Tibial nerve (tissue), 4 donors: ENCODE results near the gene XPC. TPM values are rescaled to one million over a fixed set of nuclear protein-coding genes. Genes with fewer than 3 reads are reported as not detected.

Experiments used
- DNase-seq, 2 donors: peaks; one replicate each; pipeline ENCODE4 v3.0.0-alpha.2; 2019; ENCODE audit warnings: low spot score in 2 of 2
- H3K27ac ChIP-seq, 4 donors: fragments of 200-600 bp; sonication (generic) in 3 of 4; one replicate each; pipeline ENCODE4 v1.5.1; 2017 to 2019; ENCODE audit warnings: mild to moderate bottlenecking in 1 of 4
- H3K27me3 ChIP-seq, 2 donors: fragments of 200-600 bp; sonication (generic) in 1 of 2; one replicate each; pipeline versions ENCODE4 v1.5.1 to v1.6.0; 2017 to 2019
- H3K36me3 ChIP-seq, 3 donors: fragments of 200-600 bp; sonication (generic); one replicate each; pipeline ENCODE4 v1.5.1; 2018 to 2019
- H3K4me1 ChIP-seq, 4 donors: fragments of 200-600 bp; sonication (generic) in 3 of 4; one replicate each; pipeline ENCODE4 v1.5.1; 2017 to 2019
- H3K4me3 ChIP-seq, 4 donors: fragments of 200-600 bp; sonication (generic) in 3 of 4; one replicate each; pipeline ENCODE4 v1.5.1; 2017 to 2019; ENCODE audit warnings: mild to moderate bottlenecking in 1 of 4, moderate library complexity in 1 of 4
- H3K9me3 ChIP-seq, 4 donors: fragments of 200-600 bp; sonication (generic) in 3 of 4; one replicate each; pipeline ENCODE4 v1.5.1; 2017 to 2019
- CTCF ChIP-seq, 5 experiments: fragments of 200-600 bp in 3 of 5; fragments of 450-650 bp in 2 of 5; sonication (generic) in 3 of 5; IDR thresholded peaks; one replicate each; pipeline ENCODE4 v1.5.1; 2016 to 2019; ENCODE audit warnings: antibody characterized with exemption in 5 of 5, mild to moderate bottlenecking in 3 of 5, moderate library complexity in 2 of 5
- EP300 ChIP-seq, 2 donors: sonication (generic); formaldehyde crosslinking; IDR thresholded peaks; one replicate each; pipeline ENCODE4 v1.6.1; 2017; ENCODE audit warnings: antibody characterized with exemption in 2 of 2, mild to moderate bottlenecking in 1 of 2
- POLR2A ChIP-seq, 2 donors: fragments of 450-650 bp; IDR thresholded peaks; one replicate each; pipeline ENCODE4 v1.6.1; 2017; ENCODE audit warnings: antibody characterized with exemption in 2 of 2, mild to moderate bottlenecking in 2 of 2, moderate library complexity in 2 of 2
- WGBS, 2 donors: methylation state at CpG; one replicate each; pipeline ENCODE4 v1.1.5; 2018; 5-methylcytosine and 5-hydroxymethylcytosine counted together
- total RNA-seq, 4 donors: library from RNA; depleted of rRNA; stranded (reverse); fragments of >200 nt; gene quantifications; one replicate each; pipeline ENCODE4 v1.1.0, GENCODE V29; 2016

Gene XPC
- total RNA-seq, 4 donors from 2014 or later: 47.7 to 77.1 (median 61.3) TPM

- Histone ChIP-seq H3K9me3 (no peaks in the 10 kb centered on the region), H3K4me3 (no peak overlapping the region), H3K36me3 (peaks cover 7 to 98% (median 36%) of the 10 kb centered on the region in 3 donors), H3K4me1 (peaks cover 0 to 16% (median 0%) of the 10 kb centered on the region in 4 donors), H3K27me3 (no peaks in the 10 kb centered on the region), H3K27ac (peak overlapping the region in 1 of 4 donors; percentile 50)
- WGBS, 2 donors: 88 to 89% methylated on average over 10 of the region's 10 CpGs
- DNase-seq: no peak
- no peak for TF ChIP-seq CTCF (IDR thresholded peaks at IDR 0.05)
- TF ChIP-seq POLR2A (IDR thresholded peaks at IDR 0.05): no peak
Observed at GRCh38 chr3:14133188-14133800, 45.1 kb downstream of the XPC start.

GRCh38 chr3:14132689-14133088 lies 45.7 kb downstream of the XPC start:
- no peak for DNase-seq
- no peak for TF ChIP-seq CTCF (IDR thresholded peaks at IDR 0.05)
- no peak for TF ChIP-seq EP300 (IDR thresholded peaks at IDR 0.05)
- TF ChIP-seq POLR2A (IDR thresholded peaks at IDR 0.05): no peak
- 93% methylated on average over 6 of the region's 6 CpGs; no CpG with 5 or more reads in 1 of the 2 donors for WGBS, 2 donors

GRCh38 chr3:14132120-14132519 lies 46.3 kb downstream of the XPC start:
- no peak overlapping the region for H3K27ac ChIP-seq

More at GRCh38 chr3:14132689-14133088, 45.7 kb downstream of the XPC start:
- Histone ChIP-seq H3K36me3 (peaks cover 7 to 98% (median 36%) of the 10 kb centered on the region in 3 donors), H3K4me1 (peaks cover 0 to 17% (median under 1%) of the 10 kb centered on the region in 4 donors), H3K4me3 (no peak overlapping the region), H3K9me3 (no peaks in the 10 kb centered on the region), H3K27me3 (no peaks in the 10 kb centered on the region), H3K27ac (peak overlapping the region in 1 of 4 donors; percentile 28)

GRCh38 chr3:14131134-14131533 lies 47.3 kb downstream of the XPC start:
- DNase-seq: no peak
- Histone ChIP-seq H3K36me3 (peaks cover 7 to 85% (median 36%) of the 10 kb centered on the region in 3 donors), H3K27ac (no peak overlapping the region)

More at GRCh38 chr3:14132120-14132519, 46.3 kb downstream of the XPC start:
- no peak for DNase-seq
- no peaks in the 10 kb centered on the region for H3K27me3 ChIP-seq
- no peaks in the 10 kb centered on the region for H3K9me3 ChIP-seq
- TF ChIP-seq EP300 (IDR thresholded peaks at IDR 0.05) (no peak), CTCF (IDR thresholded peaks at IDR 0.05) (no peak), POLR2A (IDR thresholded peaks at IDR 0.05) (no peak)
- peaks cover 0 to 18% (median 5%) of the 10 kb centered on the region in 4 donors for H3K4me1 ChIP-seq
- H3K4me3 ChIP-seq: no peak overlapping the region
- H3K36me3 ChIP-seq: peaks cover 7 to 95% (median 36%) of the 10 kb centered on the region in 3 donors
- WGBS, 2 donors: 92 to 93% methylated on average over 7 to 8 of the region's 8 CpGs

More at GRCh38 chr3:14131134-14131533, 47.3 kb downstream of the XPC start:
- Histone ChIP-seq H3K4me3 (no peak overlapping the region), H3K4me1 (peaks cover 3 to 21% (median 15%) of the 10 kb centered on the region in 4 donors), H3K27me3 (no peaks in the 10 kb centered on the region), H3K9me3 (no peaks in the 10 kb centered on the region)
- WGBS, 2 donors: 84 to 88% methylated on average over 5 of the region's 5 CpGs
- TF ChIP-seq CTCF (IDR thresholded peaks at IDR 0.05) (no peak), EP300 (IDR thresholded peaks at IDR 0.05) (no peak), POLR2A (IDR thresholded peaks at IDR 0.05) (no peak)
